GM23338 (cell line): ENCODE data around the gene SEPTIN3. TPM values are rescaled to one million over a fixed set of nuclear protein-coding genes. Genes with fewer than 3 reads are reported as not detected.

Source experiments
- ATAC-seq: fragments of 200-7000 bp; cut with Tn5 transposase; 3 replicates; pipeline ENCODE4 v1.9.1; 2020
- DNase-seq: peaks from one replicate; pipeline ENCODE4 v3.0.0-alpha.2; 2015; ENCODE audit warnings: low spot score
- H2AFZ ChIP-seq: fragments of 200-600 bp; sonication (generic); 2 replicates; pipeline ENCODE4 v1.8.0; 2016; ENCODE audit warnings: antibody characterized with exemption, mild to moderate bottlenecking, moderate library complexity
- H3F3A ChIP-seq: fragments of 200-600 bp; sonication (generic); replicated peaks from 2 replicates; pipeline ENCODE4 v1.8.0; 2017; ENCODE audit warnings: antibody characterized with exemption, mixed run types, low read depth
- H3K27ac ChIP-seq: fragments of 200-600 bp; sonication (generic); 2 replicates; pipeline ENCODE4 v1.6.1; 2016; ENCODE audit warnings: low read depth
- H3K27me3 ChIP-seq: fragments of 200-600 bp; sonication (generic); 2 replicates; pipeline ENCODE4 v1.8.0; 2016; ENCODE audit warnings: mild to moderate bottlenecking, mixed run types, moderate library complexity; ENCODE audit not compliant: insufficient read depth
- H3K36me3 ChIP-seq: fragments of 200-600 bp; sonication (generic); 2 replicates; pipeline ENCODE4 v1.8.0; 2016; ENCODE audit warnings: mild to moderate bottlenecking; ENCODE audit not compliant: insufficient read depth
- H3K4me1 ChIP-seq: fragments of 200-600 bp; sonication (generic); 2 replicates; pipeline ENCODE4 v1.8.0; 2016; ENCODE audit warnings: mild to moderate bottlenecking, moderate library complexity; ENCODE audit not compliant: insufficient read depth
- H3K4me2 ChIP-seq: fragments of 200-600 bp; sonication (generic); 2 replicates; pipeline ENCODE4 v1.7.1; 2017; ENCODE audit warnings: mixed run types
- H3K4me3 ChIP-seq: fragments of 200-600 bp; sonication (generic); 2 replicates; pipeline ENCODE4 v1.6.1; 2016; ENCODE audit warnings: mixed run types
- H3K79me2 ChIP-seq: fragments of 200-600 bp; sonication (generic); replicated peaks from 2 replicates; pipeline ENCODE4 v1.8.0; 2017; ENCODE audit warnings: mild to moderate bottlenecking; ENCODE audit not compliant: insufficient read depth
- H3K9me2 ChIP-seq: fragments of 200-600 bp; sonication (generic); 2 replicates; pipeline ENCODE4 v1.8.0; 2017; ENCODE audit not compliant: insufficient read depth
- H4K20me1 ChIP-seq: fragments of 200-600 bp; sonication (generic); replicated peaks from 2 replicates; pipeline ENCODE4 v1.8.0; 2017; ENCODE audit warnings: mild to moderate bottlenecking; ENCODE audit not compliant: insufficient read depth
- H3K27ac Mint-ChIP-seq: 2 replicates; pipeline ENCODE4 v1.8.0; 2020; ENCODE audit warnings: inconsistent platforms, mild to moderate bottlenecking, moderate library complexity, mixed read lengths
- H3K27me3 Mint-ChIP-seq: 3 replicates; pipeline ENCODE4 v1.8.0; 2022; ENCODE audit warnings: low read depth, mild to moderate bottlenecking, moderate library complexity, mixed read lengths, inconsistent platforms; ENCODE audit not compliant: insufficient read depth, poor library complexity
- H3K36me3 Mint-ChIP-seq: 3 replicates; pipeline ENCODE4 v1.8.0; 2021; ENCODE audit warnings: low read depth, mild to moderate bottlenecking, inconsistent platforms, moderate library complexity, mixed read lengths
- H3K4me1 Mint-ChIP-seq: 3 replicates; pipeline ENCODE4 v1.8.0; 2020; ENCODE audit warnings: mild to moderate bottlenecking, inconsistent platforms, mixed read lengths
- H3K4me3 Mint-ChIP-seq: 3 replicates; pipeline ENCODE4 v1.8.0; 2021; ENCODE audit warnings: moderate library complexity, mild to moderate bottlenecking, inconsistent platforms, mixed read lengths
- H3K9me3 Mint-ChIP-seq: 3 replicates; pipeline ENCODE4 v1.8.0; 2020; ENCODE audit warnings: moderate library complexity, mild to moderate bottlenecking, inconsistent platforms, mixed read lengths
- CREB1 ChIP-seq: fragments of 250-450 bp; sonication (Bioruptor Pico); IDR thresholded peaks from 2 replicates; pipeline ENCODE4 v1.5.0; 2020; ENCODE audit warnings: low read depth, mild to moderate bottlenecking, moderate library complexity
- ETS1 ChIP-seq: IDR thresholded peaks from 2 replicates; pipeline ENCODE4 v1.6.1; 2016; ENCODE audit warnings: antibody characterized with exemption
- EZH2 ChIP-seq: fragments of 200-600 bp; sonication (generic); IDR thresholded peaks from one replicate; pipeline ENCODE4 v1.8.0; 2017; ENCODE audit warnings: antibody characterized with exemption, mild to moderate bottlenecking, low read depth; ENCODE audit not compliant: unreplicated experiment
- EZH2phosphoT487 ChIP-seq: fragments of 200-600 bp; sonication (generic); IDR thresholded peaks from one replicate; pipeline ENCODE4 v1.8.1; 2018; ENCODE audit warnings: antibody characterized with exemption; ENCODE audit not compliant: unreplicated experiment
- JUNB ChIP-seq: IDR thresholded peaks from one replicate; pipeline ENCODE4 v1.6.1; 2016; ENCODE audit warnings: antibody characterized with exemption; ENCODE audit not compliant: unreplicated experiment
- NANOG ChIP-seq: IDR thresholded peaks from 2 replicates; pipeline ENCODE4 v1.6.1; 2016; ENCODE audit warnings: antibody characterized with exemption, borderline replicate concordance
- POLR2AphosphoS5 ChIP-seq: IDR thresholded peaks from 2 replicates; pipeline ENCODE4 v1.6.1; 2016; ENCODE audit warnings: antibody characterized with exemption, low read depth
- STAT1 ChIP-seq: IDR thresholded peaks from one replicate; pipeline ENCODE4 v1.6.1; 2016; ENCODE audit warnings: antibody characterized with exemption; ENCODE audit not compliant: unreplicated experiment
- ZNF114 ChIP-seq: fragments of 250-450 bp; sonication (Bioruptor Pico); IDR thresholded peaks from 2 replicates; pipeline ENCODE4 v1.5.0; 2020; ENCODE audit warnings: mild to moderate bottlenecking, moderate library complexity
- ZNF331 ChIP-seq: fragments of 250-450 bp; sonication (Bioruptor Pico); IDR thresholded peaks from 2 replicates; pipeline ENCODE4 v1.5.0; 2020; ENCODE audit warnings: low read depth, mild to moderate bottlenecking, moderate library complexity
- ZNF462 ChIP-seq: fragments of 250-450 bp; sonication (Bioruptor Pico); IDR thresholded peaks from 2 replicates; pipeline ENCODE4 v1.5.0; 2020; ENCODE audit warnings: mild to moderate bottlenecking, moderate library complexity
- polyA plus RNA-seq: library from polyadenylated mRNA; unstranded; fragments of >200 nt; fragmentation: Nextera tagmentation; extraction: Ambion mirVana; gene quantifications from 2 replicates; pipeline ENCODE4 v1.2.1, GENCODE V29; 2016
- total RNA-seq: library from RNA; depleted of rRNA; stranded (reverse); fragments of >200 nt; shearing (Covaris generic); gene quantifications from 2 replicates; pipeline ENCODE4 v1.2.3, GENCODE V29; 2014
- TF ChIP-seq, protein P1 (sequence below), 2 experiments: fragments of 200-600 bp in 1 of 2; sonication (generic) in 1 of 2; conservative IDR thresholded peaks; 2 replicates each; pipeline versions ENCODE4 v1.5.1 to v1.6.1; 2016 to 2017; ENCODE audit warnings: antibody characterized with exemption in 2 of 2, low read depth in 2 of 2, mild to moderate bottlenecking in 2 of 2, moderate library complexity in 1 of 2
- TF ChIP-seq, protein P2 (sequence below): IDR thresholded peaks from one replicate; pipeline ENCODE4 v1.6.1; 2018; ENCODE audit warnings: antibody characterized with exemption; ENCODE audit not compliant: unreplicated experiment

The SEPTIN3 gene
- total and polyA plus RNA-seq, 2 experiments from 2014 or later, result 16.4 to 28.4 TPM

DNA sequence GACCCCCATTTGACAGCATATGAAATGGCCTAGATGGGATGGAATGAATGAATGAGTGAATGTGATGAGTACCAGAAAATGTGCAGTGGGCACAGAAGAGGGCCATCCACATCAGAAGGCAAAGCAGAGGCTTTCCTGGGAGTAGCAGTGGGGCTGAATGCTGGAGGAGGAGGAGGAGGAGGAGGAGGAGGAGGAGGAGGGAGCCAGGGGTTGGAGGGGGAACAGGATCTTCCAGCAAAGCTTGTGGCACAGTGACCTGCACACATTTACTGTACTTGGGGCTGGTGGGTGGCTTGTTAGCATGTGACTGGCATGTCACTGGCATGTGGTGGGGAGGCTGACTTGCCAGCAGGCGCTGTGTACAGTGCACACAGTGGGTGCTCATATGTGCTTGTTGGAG lies 9.5 kb downstream of the SEPTIN3 start:
- H3K9me3 Mint-ChIP-seq, result no peaks in the 10 kb centered on the region
- H2AFZ ChIP-seq, result no peak overlapping the region
- no peaks in the 10 kb centered on the region for H3K9me2 ChIP-seq
- TF ChIP-seq EZH2 (no peak), POLR2AphosphoS5 (no peak), ZNF331 (no peak), EZH2phosphoT487 (no peak), CREB1 (CRISPR knock-in tag) (no peak), ETS1 (no peak), NANOG (no peak), JUNB (no peak), ZNF462 (CRISPR knock-in tag) (no peak), ZNF114 (no peak), STAT1 (no peak)
- TF ChIP-seq, protein P1, sequence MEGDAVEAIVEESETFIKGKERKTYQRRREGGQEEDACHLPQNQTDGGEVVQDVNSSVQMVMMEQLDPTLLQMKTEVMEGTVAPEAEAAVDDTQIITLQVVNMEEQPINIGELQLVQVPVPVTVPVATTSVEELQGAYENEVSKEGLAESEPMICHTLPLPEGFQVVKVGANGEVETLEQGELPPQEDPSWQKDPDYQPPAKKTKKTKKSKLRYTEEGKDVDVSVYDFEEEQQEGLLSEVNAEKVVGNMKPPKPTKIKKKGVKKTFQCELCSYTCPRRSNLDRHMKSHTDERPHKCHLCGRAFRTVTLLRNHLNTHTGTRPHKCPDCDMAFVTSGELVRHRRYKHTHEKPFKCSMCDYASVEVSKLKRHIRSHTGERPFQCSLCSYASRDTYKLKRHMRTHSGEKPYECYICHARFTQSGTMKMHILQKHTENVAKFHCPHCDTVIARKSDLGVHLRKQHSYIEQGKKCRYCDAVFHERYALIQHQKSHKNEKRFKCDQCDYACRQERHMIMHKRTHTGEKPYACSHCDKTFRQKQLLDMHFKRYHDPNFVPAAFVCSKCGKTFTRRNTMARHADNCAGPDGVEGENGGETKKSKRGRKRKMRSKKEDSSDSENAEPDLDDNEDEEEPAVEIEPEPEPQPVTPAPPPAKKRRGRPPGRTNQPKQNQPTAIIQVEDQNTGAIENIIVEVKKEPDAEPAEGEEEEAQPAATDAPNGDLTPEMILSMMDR (conservative IDR thresholded peaks at IDR 0.05; ENCODE audit: low read depth in 2 of 2), result no peak
- TF ChIP-seq, protein P2, sequence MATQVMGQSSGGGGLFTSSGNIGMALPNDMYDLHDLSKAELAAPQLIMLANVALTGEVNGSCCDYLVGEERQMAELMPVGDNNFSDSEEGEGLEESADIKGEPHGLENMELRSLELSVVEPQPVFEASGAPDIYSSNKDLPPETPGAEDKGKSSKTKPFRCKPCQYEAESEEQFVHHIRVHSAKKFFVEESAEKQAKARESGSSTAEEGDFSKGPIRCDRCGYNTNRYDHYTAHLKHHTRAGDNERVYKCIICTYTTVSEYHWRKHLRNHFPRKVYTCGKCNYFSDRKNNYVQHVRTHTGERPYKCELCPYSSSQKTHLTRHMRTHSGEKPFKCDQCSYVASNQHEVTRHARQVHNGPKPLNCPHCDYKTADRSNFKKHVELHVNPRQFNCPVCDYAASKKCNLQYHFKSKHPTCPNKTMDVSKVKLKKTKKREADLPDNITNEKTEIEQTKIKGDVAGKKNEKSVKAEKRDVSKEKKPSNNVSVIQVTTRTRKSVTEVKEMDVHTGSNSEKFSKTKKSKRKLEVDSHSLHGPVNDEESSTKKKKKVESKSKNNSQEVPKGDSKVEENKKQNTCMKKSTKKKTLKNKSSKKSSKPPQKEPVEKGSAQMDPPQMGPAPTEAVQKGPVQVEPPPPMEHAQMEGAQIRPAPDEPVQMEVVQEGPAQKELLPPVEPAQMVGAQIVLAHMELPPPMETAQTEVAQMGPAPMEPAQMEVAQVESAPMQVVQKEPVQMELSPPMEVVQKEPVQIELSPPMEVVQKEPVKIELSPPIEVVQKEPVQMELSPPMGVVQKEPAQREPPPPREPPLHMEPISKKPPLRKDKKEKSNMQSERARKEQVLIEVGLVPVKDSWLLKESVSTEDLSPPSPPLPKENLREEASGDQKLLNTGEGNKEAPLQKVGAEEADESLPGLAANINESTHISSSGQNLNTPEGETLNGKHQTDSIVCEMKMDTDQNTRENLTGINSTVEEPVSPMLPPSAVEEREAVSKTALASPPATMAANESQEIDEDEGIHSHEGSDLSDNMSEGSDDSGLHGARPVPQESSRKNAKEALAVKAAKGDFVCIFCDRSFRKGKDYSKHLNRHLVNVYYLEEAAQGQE, result no peak
- no peak overlapping the region for H3K27ac Mint-ChIP-seq
- DNase-seq (no peak), ATAC-seq (no peak)
- H3K36me3 Mint-ChIP-seq, result peaks cover 2% of the 10 kb centered on the region; the same call in 1 of the 3 replicates
- peaks cover 30% of the 10 kb centered on the region for H3K27me3 Mint-ChIP-seq
- peaks cover 17% of the 10 kb centered on the region for H3K4me1 Mint-ChIP-seq
- H3K4me3 Mint-ChIP-seq, result no peak overlapping the region
- no peaks in the 10 kb centered on the region; the same call in 1 of the 2 replicates for H4K20me1 ChIP-seq
- H3K27me3 ChIP-seq, result peaks cover 34% of the 10 kb centered on the region
- peaks cover 15% of the 10 kb centered on the region for H3K4me1 ChIP-seq
- no peak overlapping the region for H3K4me3 ChIP-seq
- no peak overlapping the region; the same call in 1 of the 2 replicates for H3K4me2 ChIP-seq
- H3K27ac ChIP-seq, result no peak overlapping the region
- H3K79me2 ChIP-seq, result no peaks in the 10 kb centered on the region
- 0 out of 2 replicates have a peak, but pooled peaks cover 4% of the 10 kb centered on the region for H3F3A ChIP-seq
- H3K36me3 ChIP-seq, result no peaks in the 10 kb centered on the region
